Activated CD8-positive, alpha-beta memory T cell treated with anti-CD3 and anti-CD28 coated beads for 36 hours (primary cell): ENCODE data around the gene CST6. TPM values are rescaled to one million over a fixed set of nuclear protein-coding genes. Genes with fewer than 3 reads are reported as not detected.

Experiments used
- CTCF ChIA-PET: fragments of 350-600 bp; sonication (Branson Sonifier 250); formaldehyde crosslinking; loops from one replicate; lab custom pipeline; 2021; ENCODE audit warnings: antibody characterized with exemption; lab: Charles Lee
- POLR2A ChIA-PET: fragments of 350-600 bp; sonication (Branson Sonifier 250); formaldehyde crosslinking; loops from one replicate; lab custom pipeline; 2021; ENCODE audit warnings: antibody characterized with exemption; lab: Charles Lee
- total RNA-seq, 2 experiments: library from RNA; stranded (reverse); gene quantifications; one replicate each; pipeline ENCODE4 v1.2.3, GENCODE V29; 2021

Gene CST6
- total RNA-seq, 2 experiments from 2014 or later: not detected

- POLR2A ChIA-PET: no interaction called here
- CTCF ChIA-PET: interaction anchor here (0.6 kb wide), 1 partner anchor 691 kb away, joined by 3 read pairs; no protein-coding TSS in a partner anchor
These were observed 29.6 kb upstream of the CST6 start for GRCh38 chr11:65981972-65982823.

DNA sequence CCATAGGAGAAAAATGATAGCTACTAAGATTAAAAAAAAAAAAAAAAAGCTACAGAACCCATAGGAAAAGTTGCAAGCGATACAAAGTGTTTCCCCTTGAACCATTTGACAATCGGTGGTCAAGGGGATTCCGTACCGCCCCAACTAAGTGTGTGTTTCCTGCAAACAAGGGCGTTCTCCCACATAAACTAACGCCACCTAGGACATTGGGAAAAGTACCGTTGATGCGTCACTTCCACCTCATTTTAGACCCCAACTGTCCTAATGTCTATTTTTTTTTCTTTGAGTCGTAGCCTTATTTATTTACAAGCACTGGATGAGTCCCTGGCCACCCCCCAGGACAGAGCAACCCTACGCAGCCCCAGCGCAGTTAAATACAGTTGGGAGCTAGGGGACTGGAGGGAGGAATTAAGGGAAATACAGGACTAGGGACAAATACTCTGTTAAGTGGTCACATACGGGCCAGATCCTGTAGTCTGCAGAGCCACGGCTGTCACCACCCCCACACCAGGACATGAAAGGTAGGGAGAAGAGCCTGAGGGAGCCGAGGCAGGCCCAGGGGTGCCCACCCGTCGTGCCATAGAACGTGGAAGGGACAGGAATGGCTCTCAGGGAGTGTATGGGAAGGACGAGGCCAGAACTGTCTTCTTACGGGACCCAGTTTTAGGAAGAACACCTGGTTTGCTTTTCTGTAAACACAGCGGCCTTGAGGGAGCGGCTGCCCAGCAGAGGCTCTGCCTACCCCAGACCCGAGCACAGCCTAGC is 28.8 kb upstream of the CST6 start:
- CTCF ChIA-PET: interaction anchor here (0.6 to 0.7 kb wide), 2 partner anchors 98 to 692 kb away, joined by 3 read pairs; no protein-coding TSS in a partner anchor
- POLR2A ChIA-PET: no interaction called here

GRCh38 chr11:65983589-65983987 is 28.2 kb upstream of the CST6 start:
- ChIA-PET CTCF (interaction anchor here (0.7 to 2.2 kb wide), 2 partner anchors 93 to 99 kb away, joined by 3 to 6 read pairs; partner anchors contain the start of gene CCDC85B), POLR2A (no interaction called here)

DNA sequence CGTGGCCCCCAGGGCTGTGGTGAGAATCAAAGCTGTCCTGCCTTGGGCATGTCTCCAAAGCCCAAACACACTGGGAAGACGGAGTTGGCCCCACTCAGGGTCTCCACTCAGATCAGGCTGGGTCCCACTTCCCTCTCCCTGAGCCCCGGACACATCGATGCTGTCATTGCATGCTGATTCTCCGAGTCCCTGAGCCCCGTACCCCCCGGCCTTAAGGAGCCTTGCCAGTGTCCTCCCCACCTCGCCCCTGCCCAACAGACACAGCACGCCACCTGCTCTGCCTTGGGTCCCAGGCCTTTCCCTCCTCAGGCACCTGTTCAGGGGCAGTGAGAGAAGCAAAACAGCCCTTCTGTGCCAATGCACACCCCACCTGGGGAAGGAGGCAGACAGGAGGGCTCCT is 24.5 kb upstream of the CST6 start:
- CTCF ChIA-PET: interaction anchor here (1.4 kb wide), 1 partner anchor 102 kb away, joined by 18 read pairs; no protein-coding TSS in a partner anchor
- POLR2A ChIA-PET: no interaction called here

DNA sequence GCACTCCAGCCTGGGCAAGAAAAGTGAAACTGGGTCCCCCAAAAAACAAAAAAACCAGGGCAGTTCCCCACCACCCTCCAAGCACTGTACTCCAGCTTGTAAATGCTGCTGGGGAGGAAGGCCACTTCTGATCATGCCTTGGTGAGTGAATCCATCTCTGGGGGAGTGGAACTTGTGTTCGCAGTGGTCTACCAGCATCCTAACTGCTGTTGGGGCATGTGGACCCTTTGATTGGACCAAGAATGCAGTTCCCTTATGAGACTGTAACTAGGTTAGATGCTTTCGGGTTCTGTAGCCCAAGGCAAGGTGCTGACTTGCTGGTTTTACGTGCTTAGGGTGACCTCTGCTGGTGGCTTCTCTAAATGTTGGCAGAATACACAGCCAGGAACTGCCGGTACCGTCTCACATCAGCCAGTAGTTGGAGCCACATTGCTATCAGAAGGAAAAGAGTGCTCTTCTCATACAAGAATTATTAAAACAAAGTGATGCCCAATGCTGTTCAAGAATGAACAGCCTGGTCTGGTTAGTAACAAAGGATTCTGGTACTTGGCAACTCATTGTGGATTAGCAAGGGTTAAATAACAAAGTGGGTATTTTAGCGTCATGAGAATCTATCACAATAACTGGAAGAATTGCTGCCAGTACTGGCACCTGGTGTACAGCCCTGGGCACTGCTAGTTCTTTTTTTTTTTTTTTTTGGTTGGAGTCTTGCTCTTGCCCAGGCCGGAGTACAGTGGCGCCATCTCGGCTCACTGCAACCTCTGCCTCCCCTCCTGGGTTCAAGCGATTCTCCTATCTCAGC is 22.8 kb upstream of the CST6 start:
- ChIA-PET POLR2A (no interaction called here), CTCF (interaction anchor here (0.5 to 1.9 kb wide), 31 partner anchors 9 to 896 kb away, joined by 3 to 18 read pairs (median 4); partner anchors contain the start of genes CATSPER1, CCDC85B, MUS81 and SF3B2)

GRCh38 chr11:65992056-65992455 is 19.8 kb upstream of the CST6 start:
- POLR2A ChIA-PET: interaction anchor here (1.2 to 1.4 kb wide), 2 partner anchors 83 to 101 kb away, joined by 3 to 4 read pairs; partner anchors contain the start of gene CCDC85B
- CTCF ChIA-PET: interaction anchor here (2.4 kb wide), 1 partner anchor 107 kb away, joined by 11 read pairs; no protein-coding TSS in a partner anchor

GRCh38 chr11:65997286-65997685 is 14.5 kb upstream of the CST6 start:
- ChIA-PET CTCF (no interaction called here), POLR2A (interaction anchor here (0.6 kb wide), 1 partner anchor 99 kb away, joined by 5 read pairs; no protein-coding TSS in a partner anchor)

- CTCF ChIA-PET: interaction anchor here (0.7 to 1.2 kb wide), 3 partner anchors 20 to 143 kb away, joined by 3 to 5 read pairs (median 3); partner anchors contain the start of gene CFL1
- POLR2A ChIA-PET: interaction anchor here (0.8 to 1.5 kb wide), 2 partner anchors 102 to 112 kb away, joined by 3 to 7 read pairs; partner anchors contain the start of genes CCDC85B and FOSL1
These were observed 9.7 kb upstream of the CST6 start, which contains the start of the genes BANF1 and EIF1AD for GRCh38 chr11:66001942-66002647. Gene BANF1, plus strand, starts transcription at chr11:66002503. Its CDS starts 748 bp downstream, at chr11:66003251. Gene EIF1AD, minus strand, starts transcription at chr11:66002157. Its CDS starts 1,768 bp downstream, at chr11:66000389.

DNA sequence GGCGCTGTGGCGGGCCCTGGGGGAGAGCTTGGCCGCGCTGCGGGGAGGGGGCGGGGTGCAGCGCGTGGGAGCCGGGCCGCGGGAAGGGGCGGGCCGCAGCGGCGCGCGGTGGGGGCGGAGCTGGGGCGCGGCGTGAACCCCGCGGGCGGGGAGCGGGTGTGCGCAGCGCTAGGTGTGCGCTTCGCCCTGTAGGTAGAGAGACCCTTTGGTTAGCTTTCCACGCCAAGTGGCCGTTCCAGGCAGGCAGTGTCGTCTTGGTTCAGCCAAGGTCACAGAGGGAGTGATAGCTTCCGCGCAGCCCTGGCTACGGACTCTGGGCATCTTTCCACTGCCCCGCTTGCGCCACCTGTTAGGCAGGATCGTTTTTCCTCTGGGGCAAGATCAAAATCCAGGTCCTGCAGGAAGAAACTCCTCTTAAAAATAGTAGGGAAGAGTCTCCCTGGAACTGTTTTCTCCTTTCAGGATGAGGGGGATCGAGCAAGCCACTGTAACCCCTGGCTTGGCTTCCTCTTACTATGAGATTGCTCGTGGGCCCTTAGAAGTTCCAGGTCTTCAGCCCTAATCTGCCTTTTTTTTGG is 9.1 kb upstream of the CST6 start:
- POLR2A ChIA-PET: interaction anchor here (0.6 to 1.5 kb wide), 3 partner anchors 24 to 112 kb away, joined by 3 to 7 read pairs (median 4); partner anchors contain the start of genes CCDC85B and FOSL1

DNA sequence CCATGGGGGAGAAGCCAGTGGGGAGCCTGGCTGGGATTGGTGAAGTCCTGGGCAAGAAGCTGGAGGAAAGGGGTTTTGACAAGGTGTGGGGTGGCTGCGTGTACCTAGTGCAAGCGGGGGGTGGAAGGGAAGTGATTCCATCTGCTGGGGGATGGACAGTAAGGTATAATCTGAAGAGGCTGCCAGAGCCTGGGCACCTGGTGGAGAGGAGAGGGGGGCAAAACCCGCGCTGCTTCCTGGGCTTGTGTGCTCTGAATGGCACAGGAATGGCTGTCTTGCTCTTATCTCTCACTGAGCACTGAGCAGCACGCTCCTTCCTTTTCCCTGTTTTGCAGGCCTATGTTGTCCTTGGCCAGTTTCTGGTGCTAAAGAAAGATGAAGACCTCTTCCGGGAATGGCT is 8.5 kb upstream of the CST6 start:
- POLR2A ChIA-PET: interaction anchor here (0.6 to 1.5 kb wide), 2 partner anchors 25 to 113 kb away, joined by 4 to 7 read pairs; partner anchors contain the start of gene CCDC85B

More for the DNA sequence above, 9.1 kb upstream of the CST6 start:
- CTCF ChIA-PET: interaction anchor here (0.7 to 1.2 kb wide), 3 partner anchors 19 to 144 kb away, joined by 3 to 5 read pairs (median 3); partner anchors contain the start of gene CFL1

DNA sequence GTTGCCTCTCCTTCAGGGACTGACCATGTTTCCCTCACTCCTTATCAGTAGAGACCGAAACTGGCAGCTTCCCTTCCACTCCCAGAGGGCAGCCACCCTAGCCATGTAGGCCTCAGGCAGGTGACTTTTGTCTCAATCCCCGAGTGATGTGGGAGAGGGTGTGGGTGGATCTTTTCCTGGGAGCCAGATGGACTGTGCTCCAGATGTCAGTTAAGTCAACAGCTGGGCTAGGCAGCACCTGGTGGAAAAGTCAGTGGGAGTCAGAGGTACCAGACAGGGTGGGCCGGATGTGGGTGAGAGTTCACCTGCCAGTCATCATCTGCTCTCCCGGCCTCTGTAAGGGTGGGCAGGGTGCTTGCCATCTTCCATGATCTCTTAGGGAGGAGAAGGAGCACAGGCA is 7.6 kb upstream of the CST6 start:
- POLR2A ChIA-PET: no interaction called here
- CTCF ChIA-PET: no interaction called here

More for the DNA sequence above, 8.5 kb upstream of the CST6 start:
- CTCF ChIA-PET: no interaction called here

DNA sequence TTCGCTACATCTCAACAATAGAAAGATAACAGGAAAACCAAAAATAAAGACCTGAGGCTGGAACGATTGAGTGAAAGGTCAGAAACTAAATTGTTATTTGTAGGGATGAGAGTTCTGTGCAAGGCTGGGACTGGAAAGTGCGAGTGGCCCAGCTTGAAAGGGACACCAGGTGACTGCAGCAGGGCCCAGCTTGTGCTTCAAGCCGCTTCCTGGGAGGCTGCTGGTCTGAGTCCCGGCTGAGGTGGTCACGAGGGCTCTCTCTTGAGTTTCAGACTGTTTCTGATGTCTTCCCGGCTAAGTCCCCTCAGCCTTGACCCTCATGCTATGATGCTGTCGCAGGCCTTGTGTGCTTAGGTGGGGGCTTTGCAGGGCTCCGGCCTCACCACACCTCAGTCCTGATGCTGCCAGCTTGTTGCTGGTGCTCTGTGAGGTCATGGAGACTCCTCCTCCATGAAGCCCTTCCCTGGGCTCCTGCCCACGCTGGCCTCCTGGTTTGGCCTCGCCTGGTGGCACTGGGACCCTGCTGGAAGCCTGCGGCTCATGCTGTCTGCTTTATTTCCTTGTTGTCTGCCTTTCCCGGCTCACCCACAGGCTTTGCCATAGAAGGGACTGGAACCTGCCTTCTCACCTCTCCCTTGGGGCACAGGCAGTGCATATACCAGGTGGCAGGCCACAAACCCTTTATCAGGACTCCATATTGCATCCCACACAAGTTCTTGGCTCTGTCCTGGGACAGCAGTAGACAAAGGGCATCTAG is 5.5 kb upstream of the CST6 start:
- ChIA-PET CTCF (no interaction called here), POLR2A (interaction anchor here (0.5 kb wide), 1 partner anchor 78 kb away, joined by 6 read pairs; no protein-coding TSS in a partner anchor)

GRCh38 chr11:66006891-66007176 is 5.0 kb upstream of the CST6 start:
- CTCF ChIA-PET: no interaction called here
- POLR2A ChIA-PET: no interaction called here

DNA sequence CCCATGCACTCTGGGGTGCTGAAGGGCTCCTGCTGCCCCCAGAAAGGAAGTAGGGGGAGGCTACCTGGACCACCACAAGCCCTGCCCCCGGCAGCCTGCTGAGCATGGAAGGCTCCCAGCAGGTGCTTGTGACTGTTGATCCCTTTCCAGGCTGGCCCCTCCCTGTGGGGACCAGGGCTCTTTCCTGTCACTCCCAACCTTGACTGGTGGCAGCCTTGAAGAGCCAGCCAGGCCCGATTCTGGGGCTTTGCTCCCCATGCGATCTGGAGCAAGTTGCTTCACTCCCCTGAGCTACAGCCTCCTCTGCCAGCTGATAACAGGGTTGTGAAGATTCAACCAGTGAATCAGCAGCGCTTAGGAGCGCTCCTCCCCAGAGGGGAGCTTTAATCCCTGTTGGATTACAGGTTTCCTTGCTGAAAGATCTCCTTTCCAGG is 4.6 kb upstream of the CST6 start:
- CTCF ChIA-PET: no interaction called here
- POLR2A ChIA-PET: no interaction called here

GRCh38 chr11:66008095-66008467 is 3.7 kb upstream of the CST6 start:
- CTCF ChIA-PET: interaction anchor here (1.0 to 2.4 kb wide), 4 partner anchors 14 to 296 kb away, joined by 3 to 13 read pairs (median 5); partner anchors contain the start of genes CATSPER1 and KAT5

GRCh38 chr11:66008468-66009101 is 3.2 kb upstream of the CST6 start:
- ChIA-PET CTCF (interaction anchor here (0.7 to 2.4 kb wide), 5 partner anchors 14 to 297 kb away, joined by 3 to 13 read pairs (median 4); partner anchors contain the start of genes CATSPER1 and KAT5), POLR2A (interaction anchor here (0.6 kb wide), 1 partner anchor 150 kb away, joined by 4 read pairs; no protein-coding TSS in a partner anchor)

More at GRCh38 chr11:66008095-66008467, 3.7 kb upstream of the CST6 start:
- POLR2A ChIA-PET: no interaction called here
